ENCODE data around the gene FNDC3B.
"Not testable (repeated sequence)": the region's sequence is repeated elsewhere in the genome, so short reads cannot be mapped to it uniquely, and the experiment has no call there.

Gene FNDC3B

DNA sequence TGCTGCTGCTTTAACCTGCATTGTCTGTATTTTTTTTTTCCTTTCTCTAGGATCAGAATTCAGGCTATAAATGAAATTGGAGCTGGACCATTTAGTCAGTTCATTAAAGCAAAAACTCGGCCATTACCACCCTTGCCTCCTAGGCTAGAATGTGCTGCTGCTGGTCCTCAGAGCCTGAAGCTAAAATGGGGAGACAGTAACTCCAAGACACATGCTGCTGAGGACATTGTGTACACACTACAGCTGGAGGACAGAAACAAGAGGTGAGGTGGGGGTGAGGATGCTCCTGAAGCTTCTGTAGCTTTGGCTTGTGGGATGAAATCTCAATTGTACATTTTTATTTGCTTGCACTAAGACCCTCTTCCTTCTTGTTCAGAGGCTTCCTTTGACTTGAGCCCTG lies 323.2 kb downstream of the FNDC3B start:
- Histone ChIP-seq H3K9ac (ENCODE audit: low read length in 5 of 5) (no peak overlapping the region), H3K27me3 (ENCODE audit: control insufficient read depth in 5 of 5, insufficient read depth in 4 of 5, low read length in 5 of 5) (no peaks in the 10 kb centered on the region), H3K4me1 (ENCODE audit: control insufficient read depth in 5 of 5, insufficient read depth in 5 of 5, low read length in 5 of 5) (peaks cover 0 to 9% (median 9%) of the 10 kb centered on the region in 5 donors), H3K9me3 (ENCODE audit: control insufficient read depth in 5 of 5, low read length in 5 of 5) (no peaks in the 10 kb centered on the region), H3K4me3 (ENCODE audit: low read depth in 1 of 5, low read length in 5 of 5) (no peak overlapping the region), H3K36me3 (ENCODE audit: control insufficient read depth in 5 of 5, insufficient read depth in 5 of 5, low read length in 5 of 5) (peaks cover 49 to 69% (median 53%) of the 10 kb centered on the region in 5 donors), H3K27ac (ENCODE audit: low read depth, low read length) (no peak overlapping the region)

GRCh38 chr3:172364374-172365027 lies 325.1 kb downstream of the FNDC3B start:
- no peaks in the 10 kb centered on the region for H3K9me3 ChIP-seq (ENCODE audit: control insufficient read depth in 5 of 5, low read length in 5 of 5)
- H3K36me3 ChIP-seq (ENCODE audit: control insufficient read depth in 5 of 5, insufficient read depth in 5 of 5, low read length in 5 of 5): peaks cover 51 to 73% (median 61%) of the 10 kb centered on the region in 5 donors

GRCh38 chr3:172365028-172365567 lies 325.7 kb downstream of the FNDC3B start:
- H3K9ac ChIP-seq (ENCODE audit: low read length in 5 of 5): no peak overlapping the region
- no peaks in the 10 kb centered on the region for H3K4me1 ChIP-seq (ENCODE audit: control insufficient read depth in 5 of 5, insufficient read depth in 5 of 5, low read length in 5 of 5)
- H3K9me3 ChIP-seq (ENCODE audit: control insufficient read depth in 5 of 5, low read length in 5 of 5): no peaks in the 10 kb centered on the region
- no peak overlapping the region for H3K4me3 ChIP-seq (ENCODE audit: low read depth in 1 of 5, low read length in 5 of 5)
- H3K36me3 ChIP-seq (ENCODE audit: control insufficient read depth in 5 of 5, insufficient read depth in 5 of 5, low read length in 5 of 5): peaks cover 51 to 73% (median 63%) of the 10 kb centered on the region in 5 donors
- H3K27me3 ChIP-seq (ENCODE audit: control insufficient read depth in 5 of 5, insufficient read depth in 4 of 5, low read length in 5 of 5): no peaks in the 10 kb centered on the region
- no peak overlapping the region for H3K27ac ChIP-seq (ENCODE audit: low read depth, low read length)

More at GRCh38 chr3:172364374-172365027, 325.1 kb downstream of the FNDC3B start:
- no peaks in the 10 kb centered on the region for H3K27me3 ChIP-seq (ENCODE audit: control insufficient read depth in 5 of 5, insufficient read depth in 4 of 5, low read length in 5 of 5)
- H3K9ac ChIP-seq (ENCODE audit: low read length in 5 of 5): no peak overlapping the region
- H3K4me3 ChIP-seq (ENCODE audit: low read depth in 1 of 5, low read length in 5 of 5): no peak overlapping the region
- no peaks in the 10 kb centered on the region for H3K4me1 ChIP-seq (ENCODE audit: control insufficient read depth in 5 of 5, insufficient read depth in 5 of 5, low read length in 5 of 5)
- no peak overlapping the region for H3K27ac ChIP-seq (ENCODE audit: low read depth, low read length)

GRCh38 chr3:172367205-172368105 lies 328.1 kb downstream of the FNDC3B start:
- Histone ChIP-seq H3K4me1 (ENCODE audit: control insufficient read depth in 5 of 5, insufficient read depth in 5 of 5, low read length in 5 of 5) (no peaks in the 10 kb centered on the region), H3K27ac (ENCODE audit: low read depth, low read length) (no peak overlapping the region), H3K27me3 (ENCODE audit: control insufficient read depth in 5 of 5, insufficient read depth in 4 of 5, low read length in 5 of 5) (no peaks in the 10 kb centered on the region), H3K36me3 (ENCODE audit: control insufficient read depth in 5 of 5, insufficient read depth in 5 of 5, low read length in 5 of 5) (peaks cover 59 to 70% (median 62%) of the 10 kb centered on the region in 5 donors), H3K9me3 (ENCODE audit: control insufficient read depth in 5 of 5, low read length in 5 of 5) (no peaks in the 10 kb centered on the region), H3K4me3 (ENCODE audit: low read depth in 1 of 5, low read length in 5 of 5) (no peak overlapping the region), H3K9ac (ENCODE audit: low read length in 5 of 5) (no peak overlapping the region)

- not testable (repeated sequence) for H3K4me1 ChIP-seq (ENCODE audit: control insufficient read depth in 5 of 5, insufficient read depth in 5 of 5, low read length in 5 of 5); H3K27ac ChIP-seq (ENCODE audit: low read depth, low read length); H3K9ac ChIP-seq (ENCODE audit: low read length in 5 of 5); H3K9me3 ChIP-seq (ENCODE audit: control insufficient read depth in 5 of 5, low read length in 5 of 5); H3K27me3 ChIP-seq (ENCODE audit: control insufficient read depth in 5 of 5, insufficient read depth in 4 of 5, low read length in 5 of 5); H3K4me3 ChIP-seq (ENCODE audit: low read depth in 1 of 5, low read length in 5 of 5)
- peaks cover 53 to 70% (median 58%) of the 10 kb centered on the region in 5 donors for H3K36me3 ChIP-seq (ENCODE audit: control insufficient read depth in 5 of 5, insufficient read depth in 5 of 5, low read length in 5 of 5)
Observed at GRCh38 chr3:172368556-172368955, 329.2 kb downstream of the FNDC3B start.

DNA sequence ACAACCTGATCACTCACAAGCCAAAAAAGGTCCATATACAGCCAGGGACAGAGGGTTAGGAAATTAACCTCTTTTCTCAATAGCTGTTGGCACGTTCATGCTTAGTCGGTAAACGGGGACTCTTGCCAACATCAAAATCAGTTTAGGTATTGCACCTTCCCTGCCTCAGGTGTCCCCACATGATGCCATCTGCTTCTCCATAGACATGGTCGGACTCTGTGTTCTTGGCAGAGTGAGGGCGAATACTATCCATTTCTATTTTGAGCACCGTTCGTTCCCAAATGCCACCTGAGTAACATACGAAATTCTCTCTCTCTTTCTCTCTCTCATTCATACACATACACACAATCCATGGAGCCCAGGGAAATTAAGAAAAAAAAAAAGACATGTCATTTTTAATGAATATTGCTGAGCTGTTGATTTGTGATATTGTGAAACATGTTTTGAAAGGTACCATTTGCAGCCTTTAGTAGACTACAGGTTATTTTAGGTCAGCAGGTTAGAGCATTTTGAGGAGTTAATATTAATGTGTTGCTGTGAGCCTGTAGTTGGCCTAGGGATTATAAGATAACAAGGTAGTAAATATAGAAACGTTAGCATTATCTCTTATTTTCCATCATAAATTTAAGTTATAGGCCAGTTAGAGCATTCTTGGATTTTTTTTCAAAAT lies 330.3 kb downstream of the FNDC3B start:
- Histone ChIP-seq H3K27ac (ENCODE audit: low read depth, low read length) (no peak overlapping the region), H3K9ac (ENCODE audit: low read length in 5 of 5) (no peak overlapping the region), H3K36me3 (ENCODE audit: control insufficient read depth in 5 of 5, insufficient read depth in 5 of 5, low read length in 5 of 5) (peaks cover 50 to 70% (median 53%) of the 10 kb centered on the region in 5 donors), H3K27me3 (ENCODE audit: control insufficient read depth in 5 of 5, insufficient read depth in 4 of 5, low read length in 5 of 5) (no peaks in the 10 kb centered on the region), H3K4me1 (ENCODE audit: control insufficient read depth in 5 of 5, insufficient read depth in 5 of 5, low read length in 5 of 5) (no peaks in the 10 kb centered on the region), H3K4me3 (ENCODE audit: low read depth in 1 of 5, low read length in 5 of 5) (no peak overlapping the region), H3K9me3 (ENCODE audit: control insufficient read depth in 5 of 5, low read length in 5 of 5) (no peaks in the 10 kb centered on the region)

- Histone ChIP-seq H3K27me3 (ENCODE audit: control insufficient read depth in 5 of 5, insufficient read depth in 4 of 5, low read length in 5 of 5) (no peaks in the 10 kb centered on the region), H3K27ac (ENCODE audit: low read depth, low read length) (no peak overlapping the region), H3K9me3 (ENCODE audit: control insufficient read depth in 5 of 5, low read length in 5 of 5) (no peaks in the 10 kb centered on the region), H3K9ac (ENCODE audit: low read length in 5 of 5) (no peak overlapping the region), H3K4me1 (ENCODE audit: control insufficient read depth in 5 of 5, insufficient read depth in 5 of 5, low read length in 5 of 5) (no peaks in the 10 kb centered on the region), H3K4me3 (ENCODE audit: low read depth in 1 of 5, low read length in 5 of 5) (no peak overlapping the region), H3K36me3 (ENCODE audit: control insufficient read depth in 5 of 5, insufficient read depth in 5 of 5, low read length in 5 of 5) (peaks cover 43 to 70% (median 48%) of the 10 kb centered on the region in 5 donors)
Observed at GRCh38 chr3:172370419-172370818, 331.0 kb downstream of the FNDC3B start.

GRCh38 chr3:172371544-172371943 lies 332.2 kb downstream of the FNDC3B start:
- peaks cover 35 to 70% (median 46%) of the 10 kb centered on the region in 5 donors for H3K36me3 ChIP-seq (ENCODE audit: control insufficient read depth in 5 of 5, insufficient read depth in 5 of 5, low read length in 5 of 5)
- H3K4me1 ChIP-seq (ENCODE audit: control insufficient read depth in 5 of 5, insufficient read depth in 5 of 5, low read length in 5 of 5): no peaks in the 10 kb centered on the region
- no peak overlapping the region for H3K4me3 ChIP-seq (ENCODE audit: low read depth in 1 of 5, low read length in 5 of 5)
- no peaks in the 10 kb centered on the region for H3K27me3 ChIP-seq (ENCODE audit: control insufficient read depth in 5 of 5, insufficient read depth in 4 of 5, low read length in 5 of 5)
- no peaks in the 10 kb centered on the region for H3K9me3 ChIP-seq (ENCODE audit: control insufficient read depth in 5 of 5, low read length in 5 of 5)
- H3K9ac ChIP-seq (ENCODE audit: low read length in 5 of 5): no peak overlapping the region
- H3K27ac ChIP-seq (ENCODE audit: low read depth, low read length): no peak overlapping the region

DNA sequence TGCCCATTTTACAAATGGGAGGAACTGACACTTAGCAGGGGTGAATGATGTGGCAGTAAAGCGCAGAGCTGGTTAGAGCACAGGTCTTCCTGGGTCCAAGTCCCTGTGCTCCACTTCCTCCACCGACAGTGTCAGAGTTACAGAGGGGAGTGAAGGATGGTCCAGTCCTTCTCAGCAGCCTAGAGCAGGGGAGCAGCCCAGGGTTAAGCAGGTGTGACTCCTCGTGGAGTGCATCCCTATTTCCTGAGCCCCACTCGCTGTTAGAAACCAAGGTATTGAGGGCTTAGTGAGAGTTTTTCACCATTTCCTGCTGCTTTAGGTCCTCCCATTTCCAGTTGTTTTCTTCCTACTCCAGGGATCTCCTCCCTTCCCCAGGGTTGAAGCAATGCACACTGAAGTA lies 333.5 kb downstream of the FNDC3B start:
- no peak overlapping the region for H3K4me3 ChIP-seq (ENCODE audit: low read depth in 1 of 5, low read length in 5 of 5)
- H3K9me3 ChIP-seq (ENCODE audit: control insufficient read depth in 5 of 5, low read length in 5 of 5): no peaks in the 10 kb centered on the region
- H3K27ac ChIP-seq (ENCODE audit: low read depth, low read length): no peak overlapping the region
- H3K4me1 ChIP-seq (ENCODE audit: control insufficient read depth in 5 of 5, insufficient read depth in 5 of 5, low read length in 5 of 5): no peaks in the 10 kb centered on the region
- H3K27me3 ChIP-seq (ENCODE audit: control insufficient read depth in 5 of 5, insufficient read depth in 4 of 5, low read length in 5 of 5): no peaks in the 10 kb centered on the region
- H3K9ac ChIP-seq (ENCODE audit: low read length in 5 of 5): no peak overlapping the region
- H3K36me3 ChIP-seq (ENCODE audit: control insufficient read depth in 5 of 5, insufficient read depth in 5 of 5, low read length in 5 of 5): peaks cover 28 to 70% (median 43%) of the 10 kb centered on the region in 5 donors
